ENCODE measurements around the gene CAMK1D. TPM values are rescaled to one million over a fixed set of nuclear protein-coding genes. Genes with fewer than 3 reads are reported as not detected.

The CAMK1D gene
- total RNA-seq, 1 donor: 11.2 TPM

DNA sequence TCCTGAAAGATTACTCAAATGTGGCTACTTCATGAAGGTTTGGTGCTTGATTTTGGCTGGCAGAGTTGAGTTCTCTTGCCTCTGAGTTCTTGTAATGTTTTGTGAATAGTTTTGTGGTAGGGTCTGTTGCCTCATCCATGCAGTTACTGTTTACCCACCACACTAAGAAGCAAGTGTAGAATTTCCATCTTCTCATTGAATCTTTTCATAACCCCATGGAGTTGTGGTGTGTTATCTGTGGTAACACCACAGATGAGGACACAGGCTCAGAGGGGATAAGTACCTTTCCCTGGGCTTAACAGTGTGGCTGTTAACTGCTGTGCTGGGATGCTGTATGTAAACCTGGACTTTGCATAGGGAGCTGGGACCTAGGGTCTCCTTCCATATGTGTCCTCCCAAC, 186.3 kb downstream of the CAMK1D start:
- Histone ChIP-seq H3K79me2 (ENCODE audit: insufficient read depth, low read length) (no peaks in the 10 kb centered on the region), H3K27me3 (ENCODE audit: insufficient read depth, low read length) (no peaks in the 10 kb centered on the region), H3K4me1 (ENCODE audit: insufficient read depth, low read length) (no peaks in the 10 kb centered on the region), H3K4me3 (ENCODE audit: insufficient read depth, low read length) (no peak overlapping the region), H3K9me3 (ENCODE audit: low read depth, low read length) (no peaks in the 10 kb centered on the region), H3K4me2 (ENCODE audit: insufficient read depth, low read length) (no peak overlapping the region), H3K36me3 (ENCODE audit: insufficient read depth, low read length) (no peaks in the 10 kb centered on the region), H2AFZ (ENCODE audit: low read length) (no peak overlapping the region), H4K20me1 (ENCODE audit: insufficient read depth, low read length) (no peaks in the 10 kb centered on the region), H3K27ac (ENCODE audit: low read depth, low read length) (no peak overlapping the region)
- TF ChIP-seq, protein P1, sequence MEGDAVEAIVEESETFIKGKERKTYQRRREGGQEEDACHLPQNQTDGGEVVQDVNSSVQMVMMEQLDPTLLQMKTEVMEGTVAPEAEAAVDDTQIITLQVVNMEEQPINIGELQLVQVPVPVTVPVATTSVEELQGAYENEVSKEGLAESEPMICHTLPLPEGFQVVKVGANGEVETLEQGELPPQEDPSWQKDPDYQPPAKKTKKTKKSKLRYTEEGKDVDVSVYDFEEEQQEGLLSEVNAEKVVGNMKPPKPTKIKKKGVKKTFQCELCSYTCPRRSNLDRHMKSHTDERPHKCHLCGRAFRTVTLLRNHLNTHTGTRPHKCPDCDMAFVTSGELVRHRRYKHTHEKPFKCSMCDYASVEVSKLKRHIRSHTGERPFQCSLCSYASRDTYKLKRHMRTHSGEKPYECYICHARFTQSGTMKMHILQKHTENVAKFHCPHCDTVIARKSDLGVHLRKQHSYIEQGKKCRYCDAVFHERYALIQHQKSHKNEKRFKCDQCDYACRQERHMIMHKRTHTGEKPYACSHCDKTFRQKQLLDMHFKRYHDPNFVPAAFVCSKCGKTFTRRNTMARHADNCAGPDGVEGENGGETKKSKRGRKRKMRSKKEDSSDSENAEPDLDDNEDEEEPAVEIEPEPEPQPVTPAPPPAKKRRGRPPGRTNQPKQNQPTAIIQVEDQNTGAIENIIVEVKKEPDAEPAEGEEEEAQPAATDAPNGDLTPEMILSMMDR (IDR thresholded peaks at IDR 0.05; ENCODE audit: extremely low read depth, low read depth, low read length): no peak
- DNase-seq (ENCODE audit: insufficient read length, low spot score, missing footprints): no peak

DNA sequence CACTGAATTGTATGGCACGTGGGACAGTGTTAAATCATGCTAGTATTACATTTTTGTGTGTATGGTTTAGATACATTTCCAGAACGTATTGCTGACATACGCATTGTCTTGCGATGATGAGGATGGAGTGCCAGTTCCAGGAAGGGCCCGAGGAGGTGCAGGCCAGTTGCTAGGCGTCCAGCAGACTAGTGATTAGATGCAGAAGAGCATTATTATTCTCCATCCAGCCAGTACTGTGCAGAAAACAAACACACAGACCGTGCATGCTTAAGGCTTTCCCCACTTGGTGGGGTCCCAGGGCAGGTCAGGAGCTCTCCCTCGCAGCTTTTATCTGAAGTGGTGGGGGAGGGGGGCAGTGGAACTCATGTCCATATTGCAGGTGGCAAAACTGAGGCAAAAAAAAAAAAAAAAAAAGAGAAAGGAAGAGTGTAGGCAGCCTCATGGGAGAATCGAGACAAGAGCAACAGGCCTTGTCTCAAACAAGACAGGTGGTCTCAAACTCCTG, 189.2 kb downstream of the CAMK1D start:
- Histone ChIP-seq H3K27ac (ENCODE audit: low read depth, low read length) (no peak overlapping the region), H3K79me2 (ENCODE audit: insufficient read depth, low read length) (no peaks in the 10 kb centered on the region), H3K4me1 (ENCODE audit: insufficient read depth, low read length) (no peaks in the 10 kb centered on the region), H3K4me2 (ENCODE audit: insufficient read depth, low read length) (no peak overlapping the region), H3K36me3 (ENCODE audit: insufficient read depth, low read length) (no peaks in the 10 kb centered on the region), H3K27me3 (ENCODE audit: insufficient read depth, low read length) (peaks cover under 1% of the 10 kb centered on the region), H3K4me3 (ENCODE audit: insufficient read depth, low read length) (no peak overlapping the region), H3K9me3 (ENCODE audit: low read depth, low read length) (no peaks in the 10 kb centered on the region), H4K20me1 (ENCODE audit: insufficient read depth, low read length) (no peaks in the 10 kb centered on the region), H2AFZ (ENCODE audit: low read length) (no peak overlapping the region)
- DNase-seq (ENCODE audit: insufficient read length, low spot score, missing footprints): no peak
- TF ChIP-seq, protein P1 (IDR thresholded peaks at IDR 0.05; ENCODE audit: extremely low read depth, low read depth, low read length): no peak

DNA sequence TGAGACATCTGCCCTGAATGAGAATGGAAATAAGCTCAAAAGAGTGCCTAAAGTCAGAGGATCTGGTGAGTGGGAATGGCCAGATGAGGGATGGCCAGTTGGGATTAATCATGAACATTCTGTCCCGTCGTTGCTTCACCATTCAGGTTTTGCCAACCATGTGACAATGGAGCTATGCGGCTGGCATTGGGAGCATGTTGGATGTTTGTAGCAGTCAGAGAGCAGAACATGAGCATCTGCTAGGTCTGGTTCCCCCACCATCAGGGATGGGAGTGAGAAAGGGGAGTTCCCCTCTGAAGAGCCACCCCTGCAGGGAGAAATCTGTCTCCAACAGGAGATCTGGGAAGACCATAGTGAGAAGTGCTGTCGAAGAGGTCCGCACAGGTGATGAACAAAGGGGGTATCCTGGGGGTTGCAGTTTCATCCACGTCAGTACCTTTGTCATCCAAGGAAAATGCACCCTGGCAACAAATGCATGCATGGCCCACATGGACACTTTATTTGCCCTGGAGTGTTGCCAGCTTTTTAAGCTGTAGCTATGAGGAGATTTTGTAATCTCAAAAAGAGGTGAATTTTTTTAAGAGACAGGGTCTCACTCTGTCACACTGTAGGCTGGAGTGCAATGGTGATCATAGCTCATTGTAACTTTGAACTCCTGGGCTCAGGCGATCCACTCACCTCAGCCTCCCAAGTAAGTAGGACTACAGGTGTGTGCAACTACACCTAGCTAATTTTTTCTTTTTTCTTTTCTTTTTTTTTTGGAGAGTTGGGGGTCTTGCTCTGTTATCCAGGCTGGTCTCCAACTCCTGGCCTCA, 190.2 kb downstream of the CAMK1D start:
- Histone ChIP-seq H3K4me3 (ENCODE audit: insufficient read depth, low read length) (no peak overlapping the region), H3K9me3 (ENCODE audit: low read depth, low read length) (no peaks in the 10 kb centered on the region), H3K4me2 (ENCODE audit: insufficient read depth, low read length) (no peak overlapping the region), H3K36me3 (ENCODE audit: insufficient read depth, low read length) (no peaks in the 10 kb centered on the region), H3K27ac (ENCODE audit: low read depth, low read length) (no peak overlapping the region), H3K27me3 (ENCODE audit: insufficient read depth, low read length) (peaks cover 4% of the 10 kb centered on the region), H2AFZ (ENCODE audit: low read length) (no peak overlapping the region), H4K20me1 (ENCODE audit: insufficient read depth, low read length) (no peaks in the 10 kb centered on the region), H3K79me2 (ENCODE audit: insufficient read depth, low read length) (no peaks in the 10 kb centered on the region), H3K4me1 (ENCODE audit: insufficient read depth, low read length) (no peaks in the 10 kb centered on the region)
- TF ChIP-seq, protein P1 (IDR thresholded peaks at IDR 0.05; ENCODE audit: extremely low read depth, low read depth, low read length): no peak
- no peak for DNase-seq (ENCODE audit: insufficient read length, low spot score, missing footprints)

DNA sequence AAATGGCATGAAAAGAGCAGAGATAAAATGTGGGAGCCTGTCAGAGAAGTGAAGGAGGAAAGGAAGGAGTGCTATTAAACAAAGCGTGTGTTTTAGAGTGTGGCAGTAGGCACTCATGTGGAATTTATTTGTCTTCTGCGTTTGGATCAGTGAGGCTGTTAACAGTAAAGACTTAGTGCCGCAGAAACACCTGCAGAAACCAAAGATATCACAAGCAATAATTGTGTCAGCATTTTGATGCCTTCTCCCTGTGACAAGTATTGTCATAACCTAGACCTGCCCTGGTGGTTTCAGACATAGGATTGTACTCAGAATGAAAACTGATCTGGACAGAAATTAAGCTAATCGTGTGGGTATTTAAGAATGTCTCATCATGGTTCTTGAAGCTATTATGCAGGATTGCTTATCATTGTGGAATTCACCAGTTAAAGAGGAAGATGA, 191.0 kb downstream of the CAMK1D start:
- H3K27ac ChIP-seq (ENCODE audit: low read depth, low read length): no peak overlapping the region
- no peaks in the 10 kb centered on the region for H3K79me2 ChIP-seq (ENCODE audit: insufficient read depth, low read length)

More for the DNA sequence above, 191.0 kb downstream of the CAMK1D start:
- Histone ChIP-seq H2AFZ (ENCODE audit: low read length) (no peak overlapping the region), H3K4me2 (ENCODE audit: insufficient read depth, low read length) (no peak overlapping the region), H3K4me3 (ENCODE audit: insufficient read depth, low read length) (no peak overlapping the region), H3K36me3 (ENCODE audit: insufficient read depth, low read length) (no peaks in the 10 kb centered on the region), H3K9me3 (ENCODE audit: low read depth, low read length) (no peaks in the 10 kb centered on the region), H3K27me3 (ENCODE audit: insufficient read depth, low read length) (peaks cover 4% of the 10 kb centered on the region), H3K4me1 (ENCODE audit: insufficient read depth, low read length) (no peaks in the 10 kb centered on the region), H4K20me1 (ENCODE audit: insufficient read depth, low read length) (no peaks in the 10 kb centered on the region)
- DNase-seq (ENCODE audit: insufficient read length, low spot score, missing footprints): no peak
- TF ChIP-seq, protein P1 (IDR thresholded peaks at IDR 0.05; ENCODE audit: extremely low read depth, low read depth, low read length): no peak

Data from osteoblast (primary cell).